Mucosa of descending colon (tissue), 3 donors: ENCODE results near the gene ORM2. TPM values are rescaled to one million over a fixed set of nuclear protein-coding genes. Genes with fewer than 3 reads are reported as not detected.

Experiments used
- ATAC-seq: fragments of 200-7000 bp; cut with Tn5 transposase; one replicate; pipeline ENCODE4 v1.9.1; 2020; ENCODE audit warnings: mild to moderate bottlenecking, moderate library complexity
- DNase-seq, 3 donors: peaks; one replicate each; pipeline ENCODE4 v3.0.0-alpha.2; 2020
- H3K36me3 ChIP-seq: fragments of 200-600 bp; one replicate; pipeline ENCODE4 v1.8.0; 2021; ENCODE audit warnings: low read depth, mild to moderate bottlenecking
- H3K4me1 ChIP-seq: fragments of 200-600 bp; one replicate; pipeline ENCODE4 v1.8.0; 2021; ENCODE audit warnings: low read depth, mild to moderate bottlenecking
- H3K4me3 ChIP-seq: fragments of 200-600 bp; one replicate; pipeline ENCODE4 v1.8.0; 2021; ENCODE audit warnings: mild to moderate bottlenecking
- H3K9me3 ChIP-seq: fragments of 200-600 bp; one replicate; pipeline ENCODE4 v1.8.0; 2021; ENCODE audit warnings: mild to moderate bottlenecking
- CTCF ChIP-seq: fragments of 200-600 bp; IDR thresholded peaks from one replicate; pipeline ENCODE4 v1.8.0; 2022; ENCODE audit warnings: antibody characterized with exemption, mild to moderate bottlenecking
- intact Hi-C, 2 donors: fragments of 100-400 bp; cut with DNase I in 1 of 2; cut with micrococcal nuclease in 1 of 2; formaldehyde crosslinking; loops; one replicate each; pipeline versions ENCODE4 v1.11.0 to v1.11.1; 2022; cut with DNase I, micrococcal nuclease
- total RNA-seq, 3 donors: library from RNA; stranded (reverse); fragmentation: NEBNext Ultra II Directional in 2 of 3; extraction: Animal tissue kit (Norgen Biotek cat#: 25700) in 2 of 3; gene quantifications; one replicate each; pipeline versions ENCODE4 v1.2.1 to v1.2.4, GENCODE V29; 2021 to 2023
- donor health status: DM: no; HTN: no; CAD: no; lungs with moderate emphysema.
- donor health status: DM: no; HTN: no; CAD: no.
- donor health status: DM: no; HTN: yes; CAD: no.

The ORM2 gene
- total RNA-seq, 3 donors from 2014 or later, result 1.0 TPM; not detected in 2

DNA sequence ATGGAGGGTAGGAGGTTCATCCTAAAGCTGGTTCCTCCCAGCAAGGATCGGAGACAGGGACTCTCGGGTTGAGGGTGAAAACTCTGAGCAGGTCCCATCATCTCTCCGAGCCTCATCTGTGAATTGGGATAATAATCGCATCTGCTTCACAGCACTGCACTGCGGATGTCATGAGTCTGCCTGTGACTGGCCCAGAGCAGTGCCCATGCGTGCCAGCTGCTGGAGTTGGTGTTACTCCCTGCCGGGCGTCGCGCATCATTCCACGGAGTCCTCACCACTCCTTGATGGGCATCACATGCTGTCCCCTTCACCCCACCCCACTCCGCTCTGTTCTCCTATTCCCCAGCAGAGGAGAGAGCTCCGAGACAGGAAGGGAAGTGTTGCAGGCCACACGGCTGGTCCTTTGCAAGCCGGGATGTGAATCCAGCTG lies 41.9 kb upstream of the ORM2 start:
- DNase-seq, result peak in 2 of 3 donors; percentile 17 to 24
- no peak overlapping the region for H3K4me3 ChIP-seq
- no peaks in the 10 kb centered on the region for H3K4me1 ChIP-seq
- TF ChIP-seq CTCF, result no peak
- ATAC-seq, result no peak
- H3K36me3 ChIP-seq, result no peaks in the 10 kb centered on the region
- no peaks in the 10 kb centered on the region for H3K9me3 ChIP-seq
- intact Hi-C loops, result loop anchor here in 1 of 2 donors (5.0 kb wide), 1 partner anchor 135 kb away; no protein-coding TSS in a partner anchor

- Histone ChIP-seq H3K4me1 (no peaks in the 10 kb centered on the region), H3K36me3 (no peaks in the 10 kb centered on the region), H3K9me3 (no peaks in the 10 kb centered on the region), H3K4me3 (no peak overlapping the region)
- intact Hi-C loops, result loop anchor here in 1 of 2 donors (5.0 kb wide), 1 partner anchor 136 kb away; no protein-coding TSS in a partner anchor
- ATAC-seq, result peak; percentile 26
- peak in 1 of 3 donors; percentile 28 for DNase-seq
- no peak for TF ChIP-seq CTCF
Measured at GRCh38 chr9:114288193-114289091, 41.2 kb upstream of the ORM2 start.

DNA sequence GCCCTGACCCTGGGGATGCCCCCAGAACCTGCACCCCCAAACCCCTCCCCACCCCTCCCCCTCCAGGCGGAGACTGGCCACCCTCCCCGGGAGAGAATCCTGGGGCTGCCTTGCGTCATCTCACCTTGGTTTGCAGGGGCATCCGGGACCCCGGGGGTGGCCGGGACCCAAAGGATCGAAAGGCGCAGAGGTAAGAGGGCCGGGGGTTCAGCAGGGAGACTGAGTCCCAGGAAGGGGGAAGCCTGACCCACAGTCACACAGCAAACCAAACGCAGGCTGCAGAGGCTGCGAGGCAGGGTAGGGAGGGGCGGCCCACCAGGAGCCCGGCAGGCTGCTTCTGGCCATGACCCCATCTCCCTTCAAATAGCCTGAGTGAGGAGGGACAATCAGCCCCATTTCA lies 40.6 kb upstream of the ORM2 start:
- ATAC-seq, result no peak
- no peak for TF ChIP-seq CTCF
- no peaks in the 10 kb centered on the region for H3K4me1 ChIP-seq
- no peaks in the 10 kb centered on the region for H3K36me3 ChIP-seq
- no peaks in the 10 kb centered on the region for H3K9me3 ChIP-seq
- intact Hi-C loops, result loop anchor here in 1 of 2 donors (5.0 kb wide), 1 partner anchor 137 kb away; no protein-coding TSS in a partner anchor
- DNase-seq, result peak in 1 of 3 donors; percentile 38
- H3K4me3 ChIP-seq, result no peak overlapping the region

GRCh38 chr9:114289571-114290481 lies 39.8 kb upstream of the ORM2 start:
- Histone ChIP-seq H3K9me3 (peaks cover 3% of the 10 kb centered on the region), H3K36me3 (no peaks in the 10 kb centered on the region), H3K4me1 (no peaks in the 10 kb centered on the region), H3K4me3 (no peak overlapping the region)
- DNase-seq (peak in 1 of 3 donors; percentile 29), ATAC-seq (no peak)
- TF ChIP-seq CTCF, result no peak
- intact Hi-C loops, result loop anchor here (5.0 to 10.0 kb wide), 5 partner anchors 133 to 485 kb away; partner anchors contain the start of gene COL27A1 (in 1 of the 2)

GRCh38 chr9:114290561-114290986 lies 39.1 kb upstream of the ORM2 start:
- no peak for TF ChIP-seq CTCF
- Histone ChIP-seq H3K36me3 (no peaks in the 10 kb centered on the region), H3K4me3 (no peak overlapping the region), H3K4me1 (no peaks in the 10 kb centered on the region), H3K9me3 (peaks cover 5% of the 10 kb centered on the region)
- DNase-seq, result peak in 1 of 3 donors; percentile 25
- peak; percentile 6 for ATAC-seq
- intact Hi-C loops, result loop anchor here (5.0 to 10.0 kb wide), 4 partner anchors 133 to 486 kb away; partner anchors contain the start of gene COL27A1 (in 1 of the 2)
